SW 1271 (cell line): ENCODE results near the gene ADAMTS14.

Source experiments
- DNase-seq, 2 experiments: peaks; one replicate each; lab custom pipeline; 2025; lab: John Stamatoyannopoulos, UW

ADAMTS14 gene

GRCh38 chr10:70735161-70735560 lies 62.9 kb downstream of the ADAMTS14 start:
- no peak for DNase-seq

GRCh38 chr10:70736525-70736924 lies 64.2 kb downstream of the ADAMTS14 start:
- DNase-seq: no peak

DNA sequence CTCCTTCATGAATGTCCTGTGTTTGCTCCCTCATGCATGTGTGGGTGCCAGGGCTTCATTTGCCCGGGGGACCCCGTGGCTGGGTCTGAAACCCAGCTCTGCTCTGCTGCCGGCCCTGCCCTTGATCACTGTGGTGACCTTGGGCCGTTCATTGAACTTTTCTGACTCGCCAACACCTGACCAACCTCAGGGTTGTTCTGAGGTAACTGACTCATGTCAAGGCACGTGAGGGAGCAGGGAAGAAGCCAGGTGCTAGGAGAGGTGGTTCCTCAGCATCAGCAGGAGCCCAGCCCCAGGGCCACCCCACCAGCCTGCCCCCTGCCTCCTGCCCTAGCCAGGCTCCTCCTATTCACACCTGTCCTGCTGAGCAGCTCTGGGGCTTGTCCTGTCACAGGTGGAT lies 64.9 kb downstream of the ADAMTS14 start:
- DNase-seq: no peak

- DNase-seq: no peak
Observed at GRCh38 chr10:70738006-70738760, 65.9 kb downstream of the ADAMTS14 start.

DNA sequence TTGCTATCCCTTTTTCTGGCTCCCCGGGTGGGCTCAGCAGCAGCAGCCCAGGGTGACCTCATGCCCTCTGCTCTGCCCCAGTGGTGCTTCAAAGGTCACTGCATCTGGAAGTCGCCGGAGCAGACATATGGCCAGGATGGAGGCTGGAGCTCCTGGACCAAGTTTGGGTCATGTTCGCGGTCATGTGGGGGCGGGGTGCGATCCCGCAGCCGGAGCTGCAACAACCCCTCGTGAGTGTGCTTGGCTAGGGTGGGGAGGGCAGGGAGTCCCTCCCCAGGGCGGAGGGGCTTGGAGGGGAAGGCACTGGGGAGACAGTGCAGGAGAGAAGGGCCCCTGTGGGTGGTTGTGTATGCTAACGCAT lies 66.4 kb downstream of the ADAMTS14 start:
- DNase-seq: no peak

DNA sequence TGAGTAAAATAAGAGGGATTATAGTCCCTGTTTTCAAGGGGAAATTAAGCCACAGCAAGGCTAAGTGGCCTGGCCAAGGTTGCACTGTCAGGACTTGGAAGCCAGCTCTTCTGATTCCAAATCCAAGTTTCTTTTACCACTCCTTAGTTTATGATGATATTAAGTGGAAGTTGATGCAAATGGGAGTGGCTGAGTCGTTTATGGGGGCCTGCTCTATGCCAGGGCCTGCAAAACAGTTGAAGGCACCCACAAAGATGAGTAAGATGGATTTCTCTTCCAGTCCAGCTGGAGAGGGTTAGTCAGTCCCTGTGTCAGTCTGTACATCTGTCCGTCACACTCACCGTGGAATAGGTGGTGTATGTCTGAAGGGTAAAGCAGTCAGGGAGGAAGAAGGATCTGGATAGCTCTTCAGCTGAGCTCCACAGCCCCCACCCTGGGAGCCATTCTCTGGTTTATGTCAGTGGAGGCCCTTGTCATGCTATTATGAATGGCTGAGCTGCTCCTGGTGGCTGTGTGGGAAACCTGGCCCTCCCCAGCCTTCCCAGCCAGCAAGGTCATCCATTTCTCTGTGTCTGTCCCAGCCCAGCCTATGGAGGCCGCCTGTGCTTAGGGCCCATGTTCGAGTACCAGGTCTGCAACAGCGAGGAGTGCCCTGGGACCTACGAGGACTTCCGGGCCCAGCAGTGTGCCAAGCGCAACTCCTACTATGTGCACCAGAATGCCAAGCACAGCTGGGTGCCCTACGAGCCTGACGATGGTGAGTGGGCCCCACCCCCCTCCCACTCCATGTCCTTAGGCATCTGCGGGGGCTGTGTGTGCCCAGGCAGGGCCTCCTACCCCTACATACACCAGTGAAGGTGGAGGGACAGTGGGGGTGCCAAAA lies 68.3 kb downstream of the ADAMTS14 start:
- no peak for DNase-seq

DNA sequence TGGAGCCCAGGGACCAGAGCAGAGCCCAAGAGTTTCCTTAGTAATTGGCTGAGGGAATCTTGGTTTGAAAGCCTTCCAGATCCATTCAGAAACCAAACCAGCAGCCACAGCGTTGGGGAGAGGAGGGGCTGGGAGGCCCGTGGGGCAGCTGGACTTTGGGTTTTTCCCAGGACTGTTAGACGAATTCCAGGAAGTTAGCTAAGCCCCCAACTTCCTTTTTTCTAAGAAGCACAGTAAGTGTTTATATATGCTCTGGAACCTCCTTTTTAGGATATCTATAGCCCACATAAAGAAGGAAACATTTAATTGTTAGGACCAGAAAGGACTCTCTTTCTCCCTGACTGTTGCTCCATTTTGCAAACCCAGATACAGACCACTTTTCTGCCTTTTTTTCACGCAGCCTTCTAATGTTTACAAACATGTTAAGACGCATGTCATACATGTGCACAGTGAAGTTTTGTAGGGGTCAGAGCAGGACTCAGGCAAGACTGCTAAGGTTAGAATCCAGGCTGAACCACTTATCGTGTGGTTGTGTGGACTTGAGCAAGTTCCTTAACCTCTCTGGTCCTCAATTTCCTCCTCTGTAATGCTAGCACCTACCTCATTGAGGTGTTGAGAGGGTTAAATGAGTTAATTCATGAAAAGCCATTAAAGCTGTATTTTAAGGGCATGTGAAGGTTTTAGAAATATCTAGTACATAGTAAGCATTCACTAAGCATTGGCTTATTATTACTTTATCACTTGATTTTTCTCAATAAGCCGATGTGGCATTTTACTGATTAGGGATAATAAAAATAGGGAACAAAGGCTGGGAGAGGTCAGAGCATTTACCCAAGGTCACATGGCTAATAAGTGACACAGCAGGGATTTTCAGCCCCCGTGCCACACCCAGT lies 70.5 kb downstream of the ADAMTS14 start:
- DNase-seq: no peak

GRCh38 chr10:70743430-70743788 lies 71.1 kb downstream of the ADAMTS14 start:
- no peak for DNase-seq

DNA sequence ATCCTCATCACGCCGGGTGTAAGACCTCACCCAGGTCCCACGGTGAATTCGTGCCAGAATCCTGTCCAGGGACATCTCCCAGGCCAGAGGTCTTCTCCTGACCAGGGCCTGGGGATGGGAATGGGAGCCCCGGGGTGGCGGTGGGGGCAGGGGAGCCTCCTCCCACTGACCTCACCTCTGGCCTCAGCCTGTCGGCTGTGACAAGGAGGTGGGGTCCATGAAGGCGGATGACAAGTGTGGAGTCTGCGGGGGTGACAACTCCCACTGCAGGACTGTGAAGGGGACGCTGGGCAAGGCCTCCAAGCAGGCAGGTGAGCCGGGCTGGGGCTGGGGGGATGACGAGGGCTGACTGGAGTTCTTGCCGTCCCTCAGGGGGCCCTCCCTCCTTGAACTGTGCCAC lies 71.6 kb downstream of the ADAMTS14 start:
- no peak for DNase-seq

DNA sequence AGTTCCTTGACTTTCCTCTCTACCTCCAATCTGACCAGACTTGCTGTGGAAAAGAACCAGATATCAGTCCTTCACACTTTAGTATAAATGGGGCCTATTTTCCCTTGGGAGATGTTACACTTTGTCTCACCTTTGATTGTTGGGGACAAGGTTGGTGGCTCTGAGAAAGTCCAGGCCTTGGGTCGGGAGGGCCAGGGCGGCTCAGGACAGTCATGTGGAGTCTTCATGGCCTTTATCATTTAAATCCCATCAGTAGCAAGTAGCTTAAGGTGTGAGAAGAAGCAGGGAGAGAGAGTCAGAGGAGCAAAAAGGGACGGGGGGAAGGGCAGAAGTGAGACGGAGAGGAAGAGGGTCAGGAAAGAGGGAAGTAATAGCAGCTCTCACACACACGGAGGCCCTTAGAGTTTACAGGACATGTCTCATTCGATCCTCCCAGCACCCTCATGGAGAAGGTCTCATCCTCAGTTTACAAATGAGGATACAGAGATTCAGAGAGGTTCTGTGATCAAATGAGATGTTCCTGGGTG lies 72.4 kb downstream of the ADAMTS14 start:
- no peak for DNase-seq

- DNase-seq: no peak
Observed at GRCh38 chr10:70745555-70745954, 73.2 kb downstream of the ADAMTS14 start.

GRCh38 chr10:70747192-70747965 lies 75.1 kb downstream of the ADAMTS14 start:
- no peak for DNase-seq

GRCh38 chr10:70748305-70748704 lies 76.0 kb downstream of the ADAMTS14 start:
- no peak for DNase-seq

DNA sequence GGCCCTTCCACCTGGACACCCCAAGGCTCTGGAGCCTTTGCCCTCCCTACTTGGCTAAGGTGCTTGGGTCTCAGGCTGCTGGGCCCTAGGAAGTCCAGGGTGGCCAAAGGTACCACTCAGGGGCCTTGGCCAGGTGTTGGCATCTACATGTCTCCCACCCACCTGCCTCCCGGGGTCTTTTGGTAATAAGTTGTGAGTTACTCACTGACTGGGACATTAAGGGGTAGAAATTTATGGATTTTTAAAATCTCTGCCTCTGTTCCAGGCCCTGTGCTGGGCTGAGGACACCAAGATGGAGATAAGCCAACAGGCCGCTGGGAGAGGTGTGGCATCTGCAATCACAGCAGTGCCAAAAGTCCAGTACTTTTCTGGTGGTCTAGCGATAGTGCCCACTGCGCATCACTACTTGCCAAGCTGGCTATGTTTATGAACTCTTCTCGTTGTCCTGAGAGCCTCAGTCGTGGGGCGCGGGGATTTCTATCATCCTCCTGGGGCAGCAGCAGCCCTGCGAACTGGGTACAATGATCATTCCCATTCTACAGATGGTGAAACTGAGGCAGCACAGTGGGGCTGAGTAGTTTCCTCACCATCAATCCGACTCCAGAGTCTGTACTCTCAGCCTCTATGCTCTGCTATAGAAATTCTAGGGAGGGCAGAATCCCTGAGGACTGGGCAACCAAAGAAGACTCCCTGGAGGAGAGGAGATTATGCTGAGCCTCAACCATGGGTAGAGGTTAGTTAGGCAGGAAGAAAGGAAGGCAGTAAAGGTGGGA lies 76.7 kb downstream of the ADAMTS14 start:
- DNase-seq: no peak

DNA sequence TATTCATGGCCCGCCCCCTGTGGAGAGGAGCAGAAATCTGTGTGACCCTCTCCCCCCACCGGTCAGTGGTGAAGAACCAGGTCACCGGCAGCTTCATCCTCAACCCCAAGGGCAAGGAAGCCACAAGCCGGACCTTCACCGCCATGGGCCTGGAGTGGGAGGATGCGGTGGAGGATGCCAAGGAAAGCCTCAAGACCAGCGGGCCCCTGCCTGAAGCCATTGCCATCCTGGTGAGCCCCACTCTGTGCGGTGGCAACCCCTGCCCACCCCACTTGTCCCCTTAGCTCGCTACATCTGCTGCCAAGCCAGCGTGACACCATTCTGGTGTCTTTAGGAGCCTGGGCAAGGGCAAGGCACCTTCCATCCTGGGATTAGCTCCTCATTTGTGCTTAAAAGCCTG lies 77.5 kb downstream of the ADAMTS14 start:
- DNase-seq: no peak

GRCh38 chr10:70750156-70750703 lies 77.9 kb downstream of the ADAMTS14 start:
- DNase-seq: no peak

- DNase-seq: no peak
Observed at GRCh38 chr10:70751356-70751755, 79.0 kb downstream of the ADAMTS14 start.

DNA sequence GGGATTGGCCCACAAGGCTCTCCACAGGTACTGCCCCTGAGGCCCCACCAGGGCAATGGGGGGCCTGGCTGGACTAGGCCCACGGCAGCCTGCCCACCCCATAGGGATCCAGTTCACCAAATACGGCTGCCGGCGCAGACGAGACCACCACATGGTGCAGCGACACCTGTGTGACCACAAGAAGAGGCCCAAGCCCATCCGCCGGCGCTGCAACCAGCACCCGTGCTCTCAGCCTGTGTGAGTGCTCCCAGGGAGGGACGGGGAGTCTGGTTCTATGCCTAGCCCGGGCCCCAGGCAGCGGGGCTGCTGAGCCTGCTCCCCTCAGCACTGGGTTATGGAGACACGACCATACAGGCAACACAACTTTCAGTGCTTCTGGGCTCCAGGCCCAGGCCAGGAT lies 79.7 kb downstream of the ADAMTS14 start:
- no peak for DNase-seq

- no peak for DNase-seq
Observed at GRCh38 chr10:70752571-70752970, 80.3 kb downstream of the ADAMTS14 start.

- no peak for DNase-seq
Observed at GRCh38 chr10:70753026-70753663, 80.8 kb downstream of the ADAMTS14 start.
